GM12891 (cell line): ENCODE results near the gene RBM19.

Experiments used
- PAX5 ChIP-seq: IDR thresholded peaks from 2 replicates; pipeline ENCODE4 v1.6.1; 2011; ENCODE audit warnings: low read length, moderate library complexity, mild to moderate bottlenecking; ENCODE audit not compliant: insufficient read depth, severe bottlenecking
- POLR2A ChIP-seq: IDR thresholded peaks from 2 replicates; pipeline ENCODE4 v1.6.1; 2011; ENCODE audit warnings: low read depth, low read length, control low read depth
- POLR2AphosphoS5 ChIP-seq: IDR thresholded peaks from 2 replicates; pipeline ENCODE4 v1.6.1; 2011; ENCODE audit warnings: low read depth, low read length, control low read depth
- POU2F2 ChIP-seq: IDR thresholded peaks from 2 replicates; pipeline ENCODE4 v1.6.1; 2011; ENCODE audit warnings: low read depth, mild to moderate bottlenecking, control low read depth, low read length, moderate library complexity
- SPI1 ChIP-seq: IDR thresholded peaks from 2 replicates; pipeline ENCODE4 v1.6.1; 2011; ENCODE audit warnings: low read depth, low read length, control low read depth

DNA sequence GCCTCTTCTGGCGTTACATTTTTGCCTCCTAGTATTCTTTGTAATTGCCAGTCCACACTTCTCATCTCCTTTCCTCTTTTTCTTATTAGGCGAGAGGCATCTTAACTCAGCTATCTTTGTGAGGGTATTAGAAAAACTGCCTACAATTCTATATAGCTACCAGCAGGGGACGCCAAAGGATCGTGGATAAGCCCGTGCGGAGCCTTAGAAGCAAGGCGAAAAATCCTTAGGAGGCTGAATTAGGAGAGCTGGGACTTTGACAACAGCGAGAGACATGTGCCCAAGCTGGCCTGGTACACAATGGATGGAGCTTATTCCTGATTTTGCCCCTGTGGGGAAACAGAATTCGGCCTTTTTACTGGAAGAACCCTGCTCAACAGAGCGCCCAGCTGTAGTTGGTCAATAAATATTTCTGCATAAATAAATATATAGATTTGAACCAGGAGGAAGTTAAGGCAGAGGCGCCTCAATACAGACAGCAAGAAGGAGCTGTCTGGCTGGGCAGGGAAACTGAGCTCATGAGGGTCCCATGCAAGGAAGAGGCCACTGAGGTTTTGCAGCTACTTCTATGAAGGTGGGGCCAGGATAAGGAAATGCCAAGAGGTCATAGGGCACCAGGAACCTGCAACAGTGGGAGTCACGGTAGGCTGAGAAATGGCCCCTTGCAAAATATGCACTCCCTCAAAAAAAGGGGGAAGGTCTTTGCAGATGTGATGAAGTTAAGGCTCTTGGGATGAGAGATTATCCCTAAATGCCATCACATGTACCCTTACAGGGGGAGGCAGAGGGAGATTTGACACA lies 14.6 kb upstream of the RBM19 start:
- TF ChIP-seq POLR2A, result no peak
- no peak for TF ChIP-seq POU2F2
- TF ChIP-seq SPI1, result no peak
- no peak for TF ChIP-seq POLR2AphosphoS5
- TF ChIP-seq PAX5, result no peak
